ENCODE measurements around the gene CAMSAP2. TPM values are rescaled to one million over a fixed set of nuclear protein-coding genes. Genes with fewer than 3 reads are reported as not detected.
A peak's percentile ranks its signal among the peaks of the same experiment; 100 is the strongest.

Gene CAMSAP2
- total and polyA plus RNA-seq, 2 experiments from 2014 or later = 9.3 to 32.9 TPM

DNA sequence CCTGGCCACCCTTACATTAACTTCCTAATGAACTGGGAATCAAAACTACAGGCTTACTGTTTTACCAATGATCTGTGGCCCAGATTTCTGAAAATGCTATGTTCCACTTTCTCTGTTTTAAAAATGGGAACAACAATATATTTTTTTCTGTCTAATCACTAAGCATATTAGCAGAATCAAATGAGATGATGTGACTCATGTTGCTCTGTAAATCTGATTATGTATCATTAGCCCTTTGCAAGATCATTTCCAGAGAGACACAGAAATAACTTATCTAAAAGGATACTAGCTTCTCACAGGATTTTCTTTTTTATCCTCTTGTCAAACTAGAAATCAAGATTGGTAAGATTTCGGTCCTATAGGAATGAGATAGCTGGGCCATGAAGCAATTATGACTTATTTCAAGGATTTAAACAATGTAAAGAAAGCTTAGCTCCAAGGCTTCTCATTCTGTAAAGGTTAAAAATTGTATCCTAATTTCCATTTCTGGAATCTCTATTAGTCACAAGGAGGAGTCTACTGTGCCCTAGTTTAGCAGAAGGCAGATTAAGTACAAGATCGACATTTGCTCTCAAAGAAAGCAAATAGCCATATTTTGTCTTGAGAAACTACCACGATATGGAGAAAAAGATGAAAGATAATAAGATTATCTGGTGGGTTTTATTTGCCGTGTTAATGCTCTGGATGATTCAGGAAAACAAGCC is 32.4 kb upstream of the CAMSAP2 start:
- no peaks in the 10 kb centered on the region for H3K27me3 ChIP-seq

DNA sequence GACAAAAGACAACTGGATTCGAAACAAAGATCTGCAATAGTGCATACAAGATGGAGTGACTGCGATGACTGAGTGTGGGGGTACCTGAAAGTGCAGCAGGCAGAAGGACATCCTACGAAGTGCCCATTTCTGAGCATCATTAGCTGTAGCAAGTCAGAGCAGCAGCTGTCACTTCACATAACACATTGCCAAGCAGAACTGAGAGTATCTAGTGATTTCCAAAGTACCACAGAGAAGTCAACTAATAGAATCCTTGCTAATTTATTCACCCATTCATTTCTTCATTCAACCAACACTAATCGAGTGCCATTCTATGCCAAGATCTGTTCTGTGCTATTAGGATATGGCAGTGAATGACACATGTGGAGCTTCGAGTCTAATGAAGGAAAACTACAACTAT is 31.6 kb upstream of the CAMSAP2 start:
- no peak overlapping the region for H2AFZ ChIP-seq
- no peaks in the 10 kb centered on the region for H3K36me3 ChIP-seq (replicated peaks; ENCODE audit: insufficient read depth, low read depth)
- no peaks in the 10 kb centered on the region for H3K27me3 ChIP-seq
- no peaks in the 10 kb centered on the region for H3K9me3 ChIP-seq (ENCODE audit: low read depth)
- no peak for DNase-seq (ENCODE audit: low spot score)
- no peaks in the 10 kb centered on the region for H4K20me1 ChIP-seq (ENCODE audit: insufficient read depth, poor library complexity, severe bottlenecking)
- no peak overlapping the region for H3K4me3 ChIP-seq
- H3K4me2 ChIP-seq = no peak overlapping the region
- no peaks in the 10 kb centered on the region for H3K79me2 ChIP-seq
- no peak overlapping the region for H3K27ac ChIP-seq
- no peaks in the 10 kb centered on the region for H3K4me1 ChIP-seq (ENCODE audit: insufficient read depth)
- H3K9me2 ChIP-seq (replicated peaks; ENCODE audit: insufficient read depth) = no peaks in the 10 kb centered on the region
- TF ChIP-seq EZH2phosphoT487 (IDR thresholded peaks at IDR 0.05; ENCODE audit: low read depth, severe bottlenecking, unreplicated experiment) = no peak
- TF ChIP-seq, protein P1, sequence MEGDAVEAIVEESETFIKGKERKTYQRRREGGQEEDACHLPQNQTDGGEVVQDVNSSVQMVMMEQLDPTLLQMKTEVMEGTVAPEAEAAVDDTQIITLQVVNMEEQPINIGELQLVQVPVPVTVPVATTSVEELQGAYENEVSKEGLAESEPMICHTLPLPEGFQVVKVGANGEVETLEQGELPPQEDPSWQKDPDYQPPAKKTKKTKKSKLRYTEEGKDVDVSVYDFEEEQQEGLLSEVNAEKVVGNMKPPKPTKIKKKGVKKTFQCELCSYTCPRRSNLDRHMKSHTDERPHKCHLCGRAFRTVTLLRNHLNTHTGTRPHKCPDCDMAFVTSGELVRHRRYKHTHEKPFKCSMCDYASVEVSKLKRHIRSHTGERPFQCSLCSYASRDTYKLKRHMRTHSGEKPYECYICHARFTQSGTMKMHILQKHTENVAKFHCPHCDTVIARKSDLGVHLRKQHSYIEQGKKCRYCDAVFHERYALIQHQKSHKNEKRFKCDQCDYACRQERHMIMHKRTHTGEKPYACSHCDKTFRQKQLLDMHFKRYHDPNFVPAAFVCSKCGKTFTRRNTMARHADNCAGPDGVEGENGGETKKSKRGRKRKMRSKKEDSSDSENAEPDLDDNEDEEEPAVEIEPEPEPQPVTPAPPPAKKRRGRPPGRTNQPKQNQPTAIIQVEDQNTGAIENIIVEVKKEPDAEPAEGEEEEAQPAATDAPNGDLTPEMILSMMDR (IDR thresholded peaks at IDR 0.05; ENCODE audit: poor library complexity) = no peak
- 96% methylated on average over 5 of the region's 5 CpGs for WGBS (ENCODE audit: low lambda C conversion rate, missing lambda C conversion rate)

More for the DNA sequence above, 32.4 kb upstream of the CAMSAP2 start:
- WGBS (ENCODE audit: low lambda C conversion rate, missing lambda C conversion rate) = 76% methylated on average over 4 of the region's 4 CpGs
- no peaks in the 10 kb centered on the region for H4K20me1 ChIP-seq (ENCODE audit: insufficient read depth, poor library complexity, severe bottlenecking)
- DNase-seq (ENCODE audit: low spot score) = no peak
- H3K4me3 ChIP-seq = no peak overlapping the region
- peak overlapping the region; percentile 26 for H2AFZ ChIP-seq
- H3K4me1 ChIP-seq (ENCODE audit: insufficient read depth) = no peaks in the 10 kb centered on the region
- H3K4me2 ChIP-seq = no peak overlapping the region
- H3K9me3 ChIP-seq (ENCODE audit: low read depth) = no peaks in the 10 kb centered on the region
- no peak overlapping the region for H3K27ac ChIP-seq
- TF ChIP-seq EZH2 (IDR thresholded peaks at IDR 0.05; ENCODE audit: borderline replicate concordance) = no peak
- no peak for TF ChIP-seq EZH2phosphoT487 (IDR thresholded peaks at IDR 0.05; ENCODE audit: low read depth, severe bottlenecking, unreplicated experiment)
- TF ChIP-seq, protein P1 (IDR thresholded peaks at IDR 0.05; ENCODE audit: poor library complexity) = no peak
- no peaks in the 10 kb centered on the region for H3K36me3 ChIP-seq (replicated peaks; ENCODE audit: insufficient read depth, low read depth)
- no peaks in the 10 kb centered on the region for H3K79me2 ChIP-seq
- no peaks in the 10 kb centered on the region for H3K9me2 ChIP-seq (replicated peaks; ENCODE audit: insufficient read depth)

DNA sequence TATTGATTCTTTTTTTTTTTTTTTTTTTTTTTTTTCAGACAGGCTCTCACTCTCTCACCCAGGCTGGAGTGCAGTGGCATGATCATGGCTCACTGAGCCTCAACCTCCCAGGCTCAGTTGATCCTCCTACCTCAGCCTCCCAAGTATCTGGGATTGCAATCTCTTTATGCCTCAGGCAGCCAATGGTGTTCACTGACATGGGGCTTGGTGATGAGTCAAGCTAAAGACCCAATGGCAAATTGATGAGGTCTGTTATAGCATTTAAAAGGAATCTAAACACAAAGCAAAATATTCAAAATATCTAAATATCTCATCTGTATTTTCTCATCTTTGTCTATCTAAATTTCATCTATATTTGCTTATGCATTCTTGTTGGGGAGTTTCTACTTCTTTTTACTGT is 30.5 kb upstream of the CAMSAP2 start:
- Histone ChIP-seq H3K4me1 (ENCODE audit: insufficient read depth) (no peaks in the 10 kb centered on the region), H3K9me2 (replicated peaks; ENCODE audit: insufficient read depth) (no peaks in the 10 kb centered on the region), H3K36me3 (replicated peaks; ENCODE audit: insufficient read depth, low read depth) (no peaks in the 10 kb centered on the region), H3K4me2 (no peak overlapping the region), H3K9me3 (ENCODE audit: low read depth) (no peaks in the 10 kb centered on the region), H4K20me1 (ENCODE audit: insufficient read depth, poor library complexity, severe bottlenecking) (no peaks in the 10 kb centered on the region), H3K27ac (no peak overlapping the region), H3K4me3 (no peak overlapping the region), H3K79me2 (no peaks in the 10 kb centered on the region), H2AFZ (no peak overlapping the region), H3K27me3 (no peaks in the 10 kb centered on the region)
- DNase-seq (ENCODE audit: low spot score) = no peak
- TF ChIP-seq, protein P1 (IDR thresholded peaks at IDR 0.05; ENCODE audit: poor library complexity) = no peak
- TF ChIP-seq EZH2phosphoT487 (IDR thresholded peaks at IDR 0.05; ENCODE audit: low read depth, severe bottlenecking, unreplicated experiment) = no peak
- no peak for TF ChIP-seq EZH2 (IDR thresholded peaks at IDR 0.05; ENCODE audit: borderline replicate concordance)
